Keratinocyte (primary cell): ENCODE measurements around the gene MICAL3. TPM values are rescaled to one million over a fixed set of nuclear protein-coding genes. Genes with fewer than 3 reads are reported as not detected.

Experiments used
- DNase-seq: peaks from one replicate; pipeline ENCODE4 v3.0.0-alpha.2; 2011; ENCODE audit warnings: low read depth, missing footprints, low spot score
- FAIRE-seq: peaks from 2 replicates; lab custom pipeline; 2011; peaks lifted over from hg19 to GRCh38; lab: Jason Lieb, UNC
- H2AFZ ChIP-seq: 2 replicates; pipeline ENCODE4 v1.6.0; 2012; ENCODE audit warnings: low read length, control low read depth, inconsistent platforms; ENCODE audit not compliant: control insufficient read depth
- H3K27ac ChIP-seq: 2 replicates; pipeline ENCODE4 v1.5.1; 2011; ENCODE audit warnings: low read length; ENCODE audit not compliant: control insufficient read depth, insufficient read depth
- H3K27me3 ChIP-seq: 3 replicates; pipeline ENCODE4 v1.6.0; 2011; ENCODE audit warnings: low read length; ENCODE audit not compliant: control insufficient read depth, insufficient read depth; ENCODE audit errors: extremely low read depth
- H3K36me3 ChIP-seq, 2 experiments: 2 replicates in 1 of 2; 3 replicates in 1 of 2; pipeline ENCODE4 v1.5.1; 2011; ENCODE audit warnings: low read length in 2 of 2, mild to moderate bottlenecking in 1 of 2; ENCODE audit not compliant: control insufficient read depth in 2 of 2, insufficient read depth in 2 of 2; ENCODE audit errors: extremely low read depth in 1 of 2
- H3K4me1 ChIP-seq: 3 replicates; pipeline ENCODE4 v1.5.1; 2011; ENCODE audit warnings: low read length; ENCODE audit not compliant: control insufficient read depth, insufficient read depth; ENCODE audit errors: extremely low read depth
- H3K4me2 ChIP-seq: 3 replicates; pipeline ENCODE4 v1.6.0; 2011; ENCODE audit warnings: low read depth, low read length; ENCODE audit not compliant: control insufficient read depth, insufficient read depth; ENCODE audit errors: extremely low read depth
- H3K4me3 ChIP-seq, 3 experiments: fragments of 200-600 bp in 1 of 3; sonication (generic) in 1 of 3; 2 replicates in 2 of 3; 3 replicates in 1 of 3; pipeline ENCODE4 v1.5.1; 2011 to 2016; ENCODE audit warnings: low read length in 3 of 3, mild to moderate bottlenecking in 3 of 3, control low read depth in 2 of 3, inconsistent platforms in 1 of 3, low read depth in 1 of 3, mixed read lengths in 1 of 3, mixed run types in 1 of 3, moderate library complexity in 1 of 3; ENCODE audit not compliant: control insufficient read depth in 2 of 3, insufficient read depth in 2 of 3; ENCODE audit errors: extremely low read depth in 1 of 3
- H3K79me2 ChIP-seq: 2 replicates; pipeline ENCODE4 v1.6.0; 2012; ENCODE audit warnings: low read length; ENCODE audit not compliant: control insufficient read depth, insufficient read depth
- H3K9ac ChIP-seq: 3 replicates; pipeline ENCODE4 v1.6.0; 2011; ENCODE audit warnings: low read length; ENCODE audit not compliant: control insufficient read depth, insufficient read depth; ENCODE audit errors: extremely low read depth
- H3K9me1 ChIP-seq: 3 replicates; pipeline ENCODE4 v1.6.0; 2011; ENCODE audit warnings: low read length; ENCODE audit not compliant: control insufficient read depth, insufficient read depth; ENCODE audit errors: extremely low read depth
- H3K9me3 ChIP-seq: 2 replicates; pipeline ENCODE4 v1.5.1; 2012; ENCODE audit warnings: low read depth, low read length; ENCODE audit not compliant: control insufficient read depth
- H4K20me1 ChIP-seq: 3 replicates; pipeline ENCODE4 v1.6.0; 2011; ENCODE audit warnings: low read length; ENCODE audit not compliant: control insufficient read depth, insufficient read depth; ENCODE audit errors: extremely low read depth
- EZH2 ChIP-seq: IDR thresholded peaks from one replicate; pipeline ENCODE4 v1.6.1; 2012; ENCODE audit warnings: inconsistent platforms, mild to moderate bottlenecking, low read length, moderate library complexity
- dilution Hi-C: fragments of 300-500 bp; cut with MboI; formaldehyde crosslinking; loops from one replicate; pipeline ENCODE4 v1.7.0; 2020; ENCODE audit warnings: low sequenced_read_pairs; ENCODE audit not compliant: extremely low pct_ligation_motif_present
- polyA plus RNA-seq, 5 experiments: library from polyadenylated mRNA; depleted of rRNA in 3 of 5; stranded (reverse) in 3 of 5; stranded (forward) in 1 of 5; unstranded in 1 of 5; fragments of >200 nt; gene quantifications; 1 replicate in 1 of 5; 2 replicates in 3 of 5; 3 replicates in 1 of 5; pipeline versions ENCODE4 v1.2.1 to v1.2.3, GENCODE V29; 2011 to 2012; ENCODE audit warnings: missing spikeins in 2 of 5, low read depth in 1 of 5, low replicate concordance in 1 of 5
- TF ChIP-seq, protein P1 (sequence below), 3 experiments: IDR thresholded peaks in 1 of 3; conservative IDR thresholded peaks in 1 of 3; optimal IDR thresholded peaks in 1 of 3; 2 replicates in 2 of 3; 3 replicates in 1 of 3; pipeline versions ENCODE3 to v1.5.1; 2011; ENCODE audit warnings: low read length in 3 of 3, mild to moderate bottlenecking in 3 of 3, moderate library complexity in 2 of 3, control low read depth in 1 of 3, inconsistent platforms in 1 of 3; ENCODE audit not compliant: insufficient read depth in 2 of 3; ENCODE audit errors: extremely low read depth in 1 of 3

The MICAL3 gene
- polyA plus RNA-seq, 1 donor (not counting 4 experiments of a cell fraction or from before 2014, with no cell fraction given), result 27.9 TPM

DNA sequence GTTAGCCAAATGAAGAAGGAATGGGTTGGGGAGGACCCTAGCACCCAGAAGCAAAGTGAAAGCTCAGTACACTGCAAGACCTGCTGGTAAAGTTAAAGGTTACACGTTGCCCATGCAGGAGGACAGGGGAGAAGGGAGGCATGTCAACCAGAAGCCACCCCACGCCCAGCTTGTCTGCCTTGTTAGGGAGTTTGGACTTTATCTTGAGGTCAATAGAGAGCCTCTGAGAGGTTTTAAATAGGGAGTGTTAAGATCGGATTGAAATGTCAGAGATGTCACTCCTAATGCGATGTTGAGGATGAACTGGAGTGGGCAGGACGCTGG, 34.7 kb upstream of the MICAL3 start:
- dilution Hi-C loops, result no loop called here
- H3K4me2 ChIP-seq, result no peak overlapping the region
- H3K27ac ChIP-seq, result no peak overlapping the region
- H4K20me1 ChIP-seq, result no peaks in the 10 kb centered on the region
- H3K9ac ChIP-seq, result no peak overlapping the region
- H3K4me3 ChIP-seq, result no peak overlapping the region
- DNase-seq (no peak), FAIRE-seq (no peak)
- H3K9me3 ChIP-seq, result no peaks in the 10 kb centered on the region
- H3K36me3 ChIP-seq, result no peaks in the 10 kb centered on the region
- TF ChIP-seq, protein P1, sequence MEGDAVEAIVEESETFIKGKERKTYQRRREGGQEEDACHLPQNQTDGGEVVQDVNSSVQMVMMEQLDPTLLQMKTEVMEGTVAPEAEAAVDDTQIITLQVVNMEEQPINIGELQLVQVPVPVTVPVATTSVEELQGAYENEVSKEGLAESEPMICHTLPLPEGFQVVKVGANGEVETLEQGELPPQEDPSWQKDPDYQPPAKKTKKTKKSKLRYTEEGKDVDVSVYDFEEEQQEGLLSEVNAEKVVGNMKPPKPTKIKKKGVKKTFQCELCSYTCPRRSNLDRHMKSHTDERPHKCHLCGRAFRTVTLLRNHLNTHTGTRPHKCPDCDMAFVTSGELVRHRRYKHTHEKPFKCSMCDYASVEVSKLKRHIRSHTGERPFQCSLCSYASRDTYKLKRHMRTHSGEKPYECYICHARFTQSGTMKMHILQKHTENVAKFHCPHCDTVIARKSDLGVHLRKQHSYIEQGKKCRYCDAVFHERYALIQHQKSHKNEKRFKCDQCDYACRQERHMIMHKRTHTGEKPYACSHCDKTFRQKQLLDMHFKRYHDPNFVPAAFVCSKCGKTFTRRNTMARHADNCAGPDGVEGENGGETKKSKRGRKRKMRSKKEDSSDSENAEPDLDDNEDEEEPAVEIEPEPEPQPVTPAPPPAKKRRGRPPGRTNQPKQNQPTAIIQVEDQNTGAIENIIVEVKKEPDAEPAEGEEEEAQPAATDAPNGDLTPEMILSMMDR (optimal IDR thresholded peaks at IDR 0.05 in 1 of 3, IDR thresholded peaks at IDR 0.05 in 1 of 3, conservative IDR thresholded peaks at IDR 0.05 in 1 of 3; ENCODE audit: extremely low read depth in 1 of 3, insufficient read depth in 2 of 3, low read length in 3 of 3), result no peak
- TF ChIP-seq EZH2, result no peak
- H3K9me1 ChIP-seq, result no peaks in the 10 kb centered on the region
- peaks cover 57% of the 10 kb centered on the region for H3K4me1 ChIP-seq
- H3K27me3 ChIP-seq, result no peaks in the 10 kb centered on the region
- no peaks in the 10 kb centered on the region for H3K79me2 ChIP-seq
- H2AFZ ChIP-seq, result no peak overlapping the region

DNA sequence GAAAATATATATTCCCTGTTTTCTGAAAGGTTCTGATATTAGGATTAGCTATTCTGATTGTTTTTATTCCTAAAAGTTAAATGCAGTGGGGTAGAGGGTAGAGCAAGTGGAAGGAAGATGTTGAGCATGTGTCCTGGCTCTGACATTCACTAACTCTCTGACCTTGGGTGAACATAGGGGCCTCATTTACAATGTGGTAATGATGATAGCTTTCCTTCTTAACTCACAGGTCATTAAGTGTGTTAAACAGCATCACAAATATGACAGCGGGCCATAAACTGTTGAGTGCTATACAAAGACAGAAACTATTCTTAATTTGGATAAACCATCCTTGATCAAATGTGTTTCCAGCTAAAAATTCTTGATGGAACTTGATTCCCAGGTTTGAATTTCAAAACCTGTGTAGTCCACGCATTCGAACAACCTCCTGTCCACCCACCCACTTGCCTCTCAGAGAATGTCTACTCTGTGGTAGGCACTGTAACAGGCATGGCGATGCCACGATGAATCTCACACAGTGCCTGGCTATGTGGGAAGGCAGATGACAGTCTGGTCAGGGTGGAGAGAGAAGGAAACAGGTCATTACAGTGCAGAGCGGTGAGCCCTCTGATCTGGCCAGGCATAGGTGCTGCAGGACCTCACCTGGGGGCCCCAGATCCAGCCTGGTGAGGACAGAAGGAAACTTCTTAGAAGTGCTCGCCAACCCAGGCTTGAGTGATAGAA, 34.2 kb upstream of the MICAL3 start:
- FAIRE-seq (no peak), DNase-seq (no peak)
- Histone ChIP-seq H3K4me2 (no peak overlapping the region), H3K27ac (no peak overlapping the region), H3K27me3 (no peaks in the 10 kb centered on the region), H3K4me3 (no peak overlapping the region), H3K9me3 (no peaks in the 10 kb centered on the region), H3K79me2 (no peaks in the 10 kb centered on the region), H3K4me1 (peaks cover 55% of the 10 kb centered on the region), H2AFZ (no peak overlapping the region), H4K20me1 (no peaks in the 10 kb centered on the region), H3K9me1 (no peaks in the 10 kb centered on the region), H3K9ac (no peak overlapping the region), H3K36me3 (no peaks in the 10 kb centered on the region)
- TF ChIP-seq EZH2, result no peak
- TF ChIP-seq, protein P1 (optimal IDR thresholded peaks at IDR 0.05 in 1 of 3, IDR thresholded peaks at IDR 0.05 in 1 of 3, conservative IDR thresholded peaks at IDR 0.05 in 1 of 3; ENCODE audit: extremely low read depth in 1 of 3, insufficient read depth in 2 of 3, low read length in 3 of 3), result no peak
- dilution Hi-C loops, result no loop called here
